Ureter (tissue), 1 donor: Measurements from ENCODE around the gene OR51B6. TPM values are rescaled to one million over a fixed set of nuclear protein-coding genes. Genes with fewer than 3 reads are reported as not detected.
"Not testable (repeated sequence)": the region's sequence is repeated elsewhere in the genome, so short reads cannot be mapped to it uniquely, and the experiment has no call there.

Experiments
- DNase-seq: peaks from one replicate; pipeline ENCODE4 v3.0.0-alpha.2; 2020; ENCODE audit warnings: low spot score
- total RNA-seq: library from RNA; stranded (reverse); gene quantifications from one replicate; pipeline ENCODE4 v1.2.4, GENCODE V29; 2023
- donor health status: DM: yes; HTN: yes; CAD: no.

OR51B6 gene
- total RNA-seq: not detected

GRCh38 chr11:5351208-5351607, at the start of gene OR51B6:
Gene OR51B6 (plus strand): TSS chr11:5351508. CDS start chr11:5351508, 0 bp downstream.
- DNase-seq: no peak

- no peak for DNase-seq
These were observed 49.5 kb upstream of the OR51B6 start, which contains the start of gene OR51B4 for GRCh38 chr11:5301846-5302245. Gene OR51B4 (minus strand): TSS chr11:5301946. CDS start chr11:5301946, 0 bp downstream.

GRCh38 chr11:5303626-5304025, 47.7 kb upstream of the OR51B6 start:
- DNase-seq: no peak

GRCh38 chr11:5304046-5304445, 47.3 kb upstream of the OR51B6 start:
- DNase-seq: no peak

- no peak for DNase-seq
These were observed 43.9 kb upstream of the OR51B6 start for GRCh38 chr11:5307256-5308019.

GRCh38 chr11:5310423-5310822, 40.9 kb upstream of the OR51B6 start:
- DNase-seq: no peak

- DNase-seq: not testable (repeated sequence)
These were observed 37.8 kb upstream of the OR51B6 start for GRCh38 chr11:5313326-5314023.

- no peak for DNase-seq
These were observed 34.0 kb upstream of the OR51B6 start for GRCh38 chr11:5317292-5317691.

- no peak for DNase-seq
These were observed 27.1 kb upstream of the OR51B6 start, which contains the start of gene OR51B2 for GRCh38 chr11:5324197-5324596. Gene OR51B2 (minus strand): TSS chr11:5324297. CDS start chr11:5324297, 0 bp downstream.

GRCh38 chr11:5335170-5335569, 16.1 kb upstream of the OR51B6 start:
- DNase-seq: no peak

GRCh38 chr11:5336331-5336730, 15.0 kb upstream of the OR51B6 start:
- DNase-seq: no peak

- not testable (repeated sequence) for DNase-seq
These were observed 14.1 kb upstream of the OR51B6 start for GRCh38 chr11:5337253-5337652.

- DNase-seq: no peak
These were observed 11.5 kb upstream of the OR51B6 start for GRCh38 chr11:5339771-5340322.

GRCh38 chr11:5343474-5344335, 7.6 kb upstream of the OR51B6 start, which contains the start of gene OR51B5:
Gene OR51B5 (minus strand): TSS chr11:5343524. CDS start chr11:5343524, 0 bp downstream.
- no peak for DNase-seq

- DNase-seq: no peak
These were observed 5.5 kb upstream of the OR51B6 start for GRCh38 chr11:5345831-5346230.

- DNase-seq: no peak
These were observed 2.6 kb upstream of the OR51B6 start for GRCh38 chr11:5348551-5349194.

- DNase-seq: no peak
These were observed 1.8 kb upstream of the OR51B6 start for GRCh38 chr11:5349550-5349949.

GRCh38 chr11:5356031-5356430, 4.7 kb downstream of the OR51B6 start:
- DNase-seq: not testable (repeated sequence)

GRCh38 chr11:5362017-5362625, 10.8 kb downstream of the OR51B6 start:
- DNase-seq: no peak

GRCh38 chr11:5363679-5364078, 12.4 kb downstream of the OR51B6 start:
- no peak for DNase-seq

GRCh38 chr11:5364214-5364613, 12.9 kb downstream of the OR51B6 start:
- DNase-seq: no peak
